Thyroid gland (tissue), 4 donors: ENCODE results near the gene NGLY1. TPM values are rescaled to one million over a fixed set of nuclear protein-coding genes. Genes with fewer than 3 reads are reported as not detected.

ENCODE experiments used
- DNase-seq, 2 donors: peaks; one replicate each; pipeline ENCODE4 v3.0.0-alpha.2; 2019
- H3K27ac ChIP-seq, 3 donors: fragments of 200-600 bp; sonication (generic); 1 replicate in 2 of 3; 2 replicates in 1 of 3; pipeline ENCODE4 v1.5.1; 2016 to 2019; ENCODE audit warnings: mild to moderate bottlenecking in 1 of 3, moderate library complexity in 1 of 3
- H3K27me3 ChIP-seq: fragments of 200-600 bp; sonication (generic); one replicate; pipeline ENCODE4 v1.5.1; 2019
- H3K36me3 ChIP-seq, 2 donors: fragments of 200-600 bp; sonication (generic); one replicate each; pipeline ENCODE4 v1.5.1; 2016 to 2019
- H3K4me1 ChIP-seq, 2 donors: fragments of 200-600 bp; sonication (generic); one replicate each; pipeline ENCODE4 v1.5.1; 2017 to 2019
- H3K4me3 ChIP-seq, 3 donors: fragments of 200-600 bp; sonication (generic); replicated peaks in 1 of 3; 1 replicate in 2 of 3; 2 replicates in 1 of 3; pipeline ENCODE4 v1.5.1; 2016; ENCODE audit warnings: mild to moderate bottlenecking in 1 of 3
- H3K9me3 ChIP-seq: fragments of 200-600 bp; sonication (generic); one replicate; pipeline ENCODE4 v1.5.1; 2017
- CTCF ChIP-seq, 6 experiments: fragments of 200-600 bp in 3 of 6; fragments of 450-650 bp in 3 of 6; sonication (generic) in 3 of 6; IDR thresholded peaks; one replicate each; pipeline ENCODE4 v1.5.1; 2016 to 2019; ENCODE audit warnings: antibody characterized with exemption in 6 of 6, mild to moderate bottlenecking in 2 of 6, inconsistent platforms in 1 of 6, moderate library complexity in 1 of 6
- POLR2A ChIP-seq, 2 donors: fragments of 450-650 bp; IDR thresholded peaks; one replicate each; pipeline ENCODE4 v1.6.1; 2017; ENCODE audit warnings: antibody characterized with exemption in 2 of 2, mild to moderate bottlenecking in 2 of 2, moderate library complexity in 1 of 2
- WGBS, 2 donors: methylation state at CpG; one replicate each; pipeline ENCODE4 v1.1.5; 2017; 5-methylcytosine and 5-hydroxymethylcytosine counted together
- intact Hi-C: fragments of 100-400 bp; cut with DNase I; formaldehyde crosslinking; loops from one replicate; pipeline ENCODE4 v1.15.1; 2023
- total RNA-seq, 4 donors: library from RNA; depleted of rRNA; stranded (reverse); fragments of >200 nt; gene quantifications; one replicate each; pipeline ENCODE4 v1.2.3, GENCODE V29; 2016

The NGLY1 gene
- total RNA-seq, 4 donors from 2014 or later: 31.6 to 47.3 (median 38.7) TPM

GRCh38 chr3:25817638-25818037 lies 34.4 kb upstream of the NGLY1 start:
- Histone ChIP-seq H3K4me1 (peaks cover 6 to 9% of the 10 kb centered on the region in 2 donors), H3K4me3 (no peak overlapping the region), H3K27me3 (no peaks in the 10 kb centered on the region), H3K36me3 (no peaks in the 10 kb centered on the region), H3K27ac (no peak overlapping the region), H3K9me3 (no peaks in the 10 kb centered on the region)
- no peak for DNase-seq
- intact Hi-C loops: no loop called here
- no peak for TF ChIP-seq CTCF (IDR thresholded peaks at IDR 0.05)
- 86 to 89% methylated on average over 1 of the region's 1 CpG for WGBS, 2 donors

DNA sequence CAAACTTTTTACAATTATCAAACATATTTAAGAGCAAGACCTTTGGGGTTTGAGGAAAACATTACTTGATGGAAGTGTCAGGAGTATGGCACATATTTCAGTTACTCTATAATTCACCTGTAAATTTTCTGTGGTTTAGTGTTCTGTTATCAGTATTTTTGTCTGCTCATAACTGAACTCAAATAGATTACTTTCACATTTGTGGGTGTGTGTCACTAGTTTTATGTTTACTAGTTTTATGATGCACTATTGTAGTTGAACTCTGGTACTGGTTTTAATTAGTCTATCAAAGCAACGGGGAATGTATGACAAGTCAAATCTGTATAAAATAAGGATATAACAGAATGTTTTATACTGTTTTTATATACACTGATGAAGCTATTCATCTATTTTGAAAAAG lies 33.9 kb upstream of the NGLY1 start:
- Histone ChIP-seq H3K36me3 (no peaks in the 10 kb centered on the region), H3K9me3 (no peaks in the 10 kb centered on the region), H3K27ac (no peak overlapping the region), H3K27me3 (no peaks in the 10 kb centered on the region), H3K4me1 (peaks cover 6 to 9% of the 10 kb centered on the region in 2 donors), H3K4me3 (no peak overlapping the region)
- DNase-seq: no peak
- WGBS, 2 donors: 80 to 88% methylated on average over 1 of the region's 1 CpG
- intact Hi-C loops: no loop called here
- TF ChIP-seq POLR2A (IDR thresholded peaks at IDR 0.05) (no peak), CTCF (IDR thresholded peaks at IDR 0.05) (no peak)

GRCh38 chr3:25812644-25813043 lies 29.4 kb upstream of the NGLY1 start:
- TF ChIP-seq CTCF (IDR thresholded peaks at IDR 0.05): no peak
- TF ChIP-seq POLR2A (IDR thresholded peaks at IDR 0.05): no peak
- Histone ChIP-seq H3K27ac (no peak overlapping the region), H3K4me1 (no peaks in the 10 kb centered on the region), H3K36me3 (no peaks in the 10 kb centered on the region), H3K27me3 (no peaks in the 10 kb centered on the region), H3K9me3 (no peaks in the 10 kb centered on the region), H3K4me3 (no peak overlapping the region)
- 69 to 75% methylated on average over 4 of the region's 4 CpGs for WGBS, 2 donors
- no peak for DNase-seq
- intact Hi-C loops: no loop called here

- H3K27ac ChIP-seq: no peak overlapping the region
- no peak for DNase-seq
- H3K4me1 ChIP-seq: no peaks in the 10 kb centered on the region
- H3K27me3 ChIP-seq: no peaks in the 10 kb centered on the region
- H3K9me3 ChIP-seq: no peaks in the 10 kb centered on the region
- TF ChIP-seq POLR2A (IDR thresholded peaks at IDR 0.05) (no peak), CTCF (IDR thresholded peaks at IDR 0.05) (no peak)
- no peaks in the 10 kb centered on the region for H3K36me3 ChIP-seq
- 95 to 98% methylated on average over 1 of the region's 1 CpG for WGBS, 2 donors
- intact Hi-C loops: no loop called here
- no peak overlapping the region for H3K4me3 ChIP-seq
These were observed 21.4 kb upstream of the NGLY1 start for GRCh38 chr3:25804676-25805075.

GRCh38 chr3:25803833-25804232 lies 20.6 kb upstream of the NGLY1 start:
- 89 to 93% methylated on average over 2 of the region's 2 CpGs for WGBS, 2 donors
- intact Hi-C loops: no loop called here
- Histone ChIP-seq H3K4me3 (no peak overlapping the region), H3K36me3 (no peaks in the 10 kb centered on the region), H3K27ac (no peak overlapping the region), H3K9me3 (no peaks in the 10 kb centered on the region), H3K27me3 (no peaks in the 10 kb centered on the region), H3K4me1 (no peaks in the 10 kb centered on the region)
- no peak for DNase-seq
- TF ChIP-seq CTCF (IDR thresholded peaks at IDR 0.05) (no peak), POLR2A (IDR thresholded peaks at IDR 0.05) (no peak)
